Fibroblast of mammary gland (primary cell): ENCODE results near the gene ARRB2.

Source experiments
- DNase-seq: peaks from one replicate; pipeline ENCODE4 v3.0.0-alpha.2; 2010; ENCODE audit warnings: low read depth
- H3K4me3 ChIP-seq: 2 replicates; pipeline ENCODE4 v1.5.1; 2011; ENCODE audit warnings: low read depth, mild to moderate bottlenecking, low read length, moderate library complexity; ENCODE audit not compliant: control insufficient read depth
- TF ChIP-seq, protein P1 (sequence below): conservative IDR thresholded peaks from 2 replicates; pipeline ENCODE4 v1.5.1; 2011; ENCODE audit warnings: low read depth, low read length, inconsistent platforms; ENCODE audit not compliant: control insufficient read depth, insufficient read depth

ARRB2 gene

GRCh38 chr17:4672055-4672630, 38.3 kb upstream of the ARRB2 start:
- no peak overlapping the region for H3K4me3 ChIP-seq
- DNase-seq = no peak
- TF ChIP-seq, protein P1, sequence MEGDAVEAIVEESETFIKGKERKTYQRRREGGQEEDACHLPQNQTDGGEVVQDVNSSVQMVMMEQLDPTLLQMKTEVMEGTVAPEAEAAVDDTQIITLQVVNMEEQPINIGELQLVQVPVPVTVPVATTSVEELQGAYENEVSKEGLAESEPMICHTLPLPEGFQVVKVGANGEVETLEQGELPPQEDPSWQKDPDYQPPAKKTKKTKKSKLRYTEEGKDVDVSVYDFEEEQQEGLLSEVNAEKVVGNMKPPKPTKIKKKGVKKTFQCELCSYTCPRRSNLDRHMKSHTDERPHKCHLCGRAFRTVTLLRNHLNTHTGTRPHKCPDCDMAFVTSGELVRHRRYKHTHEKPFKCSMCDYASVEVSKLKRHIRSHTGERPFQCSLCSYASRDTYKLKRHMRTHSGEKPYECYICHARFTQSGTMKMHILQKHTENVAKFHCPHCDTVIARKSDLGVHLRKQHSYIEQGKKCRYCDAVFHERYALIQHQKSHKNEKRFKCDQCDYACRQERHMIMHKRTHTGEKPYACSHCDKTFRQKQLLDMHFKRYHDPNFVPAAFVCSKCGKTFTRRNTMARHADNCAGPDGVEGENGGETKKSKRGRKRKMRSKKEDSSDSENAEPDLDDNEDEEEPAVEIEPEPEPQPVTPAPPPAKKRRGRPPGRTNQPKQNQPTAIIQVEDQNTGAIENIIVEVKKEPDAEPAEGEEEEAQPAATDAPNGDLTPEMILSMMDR = no peak

DNA sequence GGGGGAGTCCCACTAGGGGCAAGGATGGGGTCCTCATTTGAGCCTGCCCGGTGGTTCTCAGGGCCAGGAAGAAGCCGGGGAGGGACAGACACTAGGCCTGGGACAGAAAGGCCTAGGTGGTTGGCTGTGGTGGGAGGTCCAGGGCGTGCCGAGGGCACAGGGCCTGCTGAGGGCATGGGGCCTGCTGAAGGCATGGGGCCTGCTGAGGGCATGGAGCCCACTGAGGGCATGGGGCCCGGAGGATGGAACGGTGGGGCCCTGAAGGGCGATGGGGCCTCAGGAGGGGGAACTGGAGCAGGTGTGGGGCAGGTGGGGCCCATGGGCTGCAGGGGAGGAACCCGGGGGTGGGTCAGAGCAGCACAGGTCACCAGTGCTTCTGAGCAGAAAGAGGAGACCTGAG, 37.7 kb upstream of the ARRB2 start:
- TF ChIP-seq, protein P1 = no peak
- DNase-seq = no peak
- H3K4me3 ChIP-seq = no peak overlapping the region

- TF ChIP-seq, protein P1 = no peak
- no peak overlapping the region for H3K4me3 ChIP-seq
- DNase-seq = no peak
Measured at GRCh38 chr17:4673169-4673568, 37.3 kb upstream of the ARRB2 start.

GRCh38 chr17:4673986-4674684, 36.3 kb upstream of the ARRB2 start:
- TF ChIP-seq, protein P1 = no peak
- H3K4me3 ChIP-seq = no peak overlapping the region
- DNase-seq = no peak

DNA sequence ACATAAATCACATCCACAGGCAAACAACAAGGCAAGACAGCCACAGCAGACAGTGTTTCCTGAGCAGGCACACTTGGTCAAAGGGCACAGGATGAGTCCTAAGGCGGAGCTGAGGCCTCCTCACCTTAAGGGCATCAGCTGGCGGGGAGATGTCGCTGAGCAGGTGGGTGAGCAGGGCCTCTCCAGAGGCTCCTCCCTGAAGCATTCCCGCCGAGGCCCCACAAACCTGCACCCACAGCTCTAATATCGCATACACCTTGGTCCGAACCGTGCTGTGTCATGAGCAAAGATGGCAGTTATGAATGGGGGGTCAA, 35.8 kb upstream of the ARRB2 start:
- TF ChIP-seq, protein P1 = no peak
- no peak for DNase-seq
- no peak overlapping the region for H3K4me3 ChIP-seq

DNA sequence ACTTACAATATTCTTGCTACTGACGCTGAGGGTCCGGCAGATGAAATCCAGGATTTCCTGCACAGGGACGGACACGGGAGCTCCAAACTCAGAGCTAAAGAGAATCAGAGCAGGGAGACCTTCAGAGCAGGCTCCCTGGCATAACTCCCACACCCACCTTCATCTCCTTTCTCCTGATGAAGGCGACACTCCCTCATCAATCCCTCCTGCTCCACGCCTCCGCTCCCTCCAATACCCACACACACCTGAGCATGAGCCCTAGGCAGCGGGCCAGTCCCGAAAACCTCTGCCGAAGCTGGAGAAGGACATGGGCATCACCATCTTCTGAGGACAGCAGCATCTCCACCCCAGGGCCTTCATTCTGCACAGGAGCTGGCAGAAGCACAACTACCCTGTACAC, 34.6 kb upstream of the ARRB2 start:
- TF ChIP-seq, protein P1 = no peak
- DNase-seq = no peak
- no peak overlapping the region for H3K4me3 ChIP-seq
